Activated B cell treated with CpG ODN at 0.5 μM for 24 hours (primary cell): ENCODE measurements around the gene ACTR3C. TPM values are rescaled to one million over a fixed set of nuclear protein-coding genes. Genes with fewer than 3 reads are reported as not detected.
"Not testable (repeated sequence)": the region's sequence is repeated elsewhere in the genome, so short reads cannot be mapped to it uniquely, and the experiment has no call there.

Source experiments
- ATAC-seq: fragments of 200-7000 bp; cut with Tn5 transposase; one replicate; pipeline ENCODE4 v1.10.0; 2021; ENCODE audit warnings: low read depth, mild to moderate bottlenecking, moderate library complexity
- CTCF ChIA-PET: fragments of 350-600 bp; sonication (Branson Sonifier 250); formaldehyde crosslinking; loops from one replicate; lab custom pipeline; 2021; ENCODE audit warnings: antibody characterized with exemption; lab: Charles Lee
- POLR2A ChIA-PET: fragments of 350-600 bp; sonication (Branson Sonifier 250); formaldehyde crosslinking; loops from one replicate; lab custom pipeline; 2021; ENCODE audit warnings: antibody characterized with exemption; lab: Charles Lee
- DNase-seq: peaks from one replicate; pipeline ENCODE4 v3.0.0; 2022
- H3K27ac Mint-ChIP-seq: one replicate; pipeline ENCODE4 v1.8.0; 2020; ENCODE audit warnings: mixed read lengths
- H3K27me3 Mint-ChIP-seq: one replicate; pipeline ENCODE4 v1.8.0; 2021; ENCODE audit warnings: mixed read lengths
- H3K36me3 Mint-ChIP-seq: one replicate; pipeline ENCODE4 v1.8.0; 2021; ENCODE audit warnings: low read depth, mixed read lengths
- H3K4me1 Mint-ChIP-seq: one replicate; pipeline ENCODE4 v1.8.0; 2021; ENCODE audit warnings: mixed read lengths
- H3K4me3 Mint-ChIP-seq: one replicate; pipeline ENCODE4 v1.8.0; 2020; ENCODE audit warnings: mild to moderate bottlenecking, mixed read lengths
- H3K9me3 Mint-ChIP-seq: one replicate; pipeline ENCODE4 v1.8.0; 2020; ENCODE audit warnings: mixed read lengths
- intact Hi-C: fragments of 100-400 bp; cut with micrococcal nuclease; formaldehyde crosslinking; loops from one replicate; pipeline ENCODE4 v1.15.1; 2024
- total RNA-seq: library from RNA; stranded (reverse); gene quantifications from 2 replicates; pipeline ENCODE4 v1.2.3, GENCODE V29; 2022

The ACTR3C gene
- total RNA-seq, 1 donor from 2014 or later: 14.3 TPM

GRCh38 chr7:150225444-150225843, 97.9 kb downstream of the ACTR3C start:
- H3K4me3 Mint-ChIP-seq, DNase-seq, H3K27ac Mint-ChIP-seq, H3K36me3 Mint-ChIP-seq, POLR2A ChIA-PET, H3K4me1 Mint-ChIP-seq, H3K9me3 Mint-ChIP-seq, CTCF ChIA-PET, intact Hi-C loops, ATAC-seq: not testable (repeated sequence)
- H3K27me3 Mint-ChIP-seq: peaks cover 11% of the 10 kb centered on the region

- H3K9me3 Mint-ChIP-seq, H3K4me3 Mint-ChIP-seq, DNase-seq, ATAC-seq, H3K4me1 Mint-ChIP-seq, H3K27ac Mint-ChIP-seq, POLR2A ChIA-PET, H3K36me3 Mint-ChIP-seq, intact Hi-C loops, CTCF ChIA-PET: not testable (repeated sequence)
- H3K27me3 Mint-ChIP-seq: peaks cover 15% of the 10 kb centered on the region
Measured at GRCh38 chr7:150222083-150222972, 101.0 kb downstream of the ACTR3C start.

GRCh38 chr7:150220673-150221181, 102.6 kb downstream of the ACTR3C start:
- DNase-seq, CTCF ChIA-PET, H3K36me3 Mint-ChIP-seq, ATAC-seq, H3K4me1 Mint-ChIP-seq, intact Hi-C loops, H3K4me3 Mint-ChIP-seq, H3K27ac Mint-ChIP-seq, H3K9me3 Mint-ChIP-seq, POLR2A ChIA-PET: not testable (repeated sequence)
- peaks cover 15% of the 10 kb centered on the region for H3K27me3 Mint-ChIP-seq

GRCh38 chr7:150219941-150220658, 103.2 kb downstream of the ACTR3C start:
- H3K36me3 Mint-ChIP-seq, H3K27ac Mint-ChIP-seq, CTCF ChIA-PET, H3K9me3 Mint-ChIP-seq, H3K4me3 Mint-ChIP-seq, ATAC-seq, intact Hi-C loops, H3K4me1 Mint-ChIP-seq, POLR2A ChIA-PET, DNase-seq: not testable (repeated sequence)
- H3K27me3 Mint-ChIP-seq: peaks cover 15% of the 10 kb centered on the region

- H3K27me3 Mint-ChIP-seq, H3K36me3 Mint-ChIP-seq, POLR2A ChIA-PET, H3K4me3 Mint-ChIP-seq, DNase-seq, CTCF ChIA-PET, H3K4me1 Mint-ChIP-seq, intact Hi-C loops, H3K27ac Mint-ChIP-seq, H3K9me3 Mint-ChIP-seq, ATAC-seq: not testable (repeated sequence)
Measured at GRCh38 chr7:150206848-150207247, 116.5 kb downstream of the ACTR3C start.

- DNase-seq, H3K4me3 Mint-ChIP-seq, H3K27ac Mint-ChIP-seq, H3K9me3 Mint-ChIP-seq, CTCF ChIA-PET, intact Hi-C loops, ATAC-seq, H3K4me1 Mint-ChIP-seq, H3K36me3 Mint-ChIP-seq, POLR2A ChIA-PET, H3K27me3 Mint-ChIP-seq: not testable (repeated sequence)
Measured at GRCh38 chr7:150205866-150206265, 117.5 kb downstream of the ACTR3C start.

GRCh38 chr7:150204577-150204976, 118.8 kb downstream of the ACTR3C start:
- ATAC-seq, CTCF ChIA-PET, H3K27me3 Mint-ChIP-seq, H3K4me1 Mint-ChIP-seq, DNase-seq, H3K9me3 Mint-ChIP-seq, intact Hi-C loops, H3K4me3 Mint-ChIP-seq, H3K27ac Mint-ChIP-seq, POLR2A ChIA-PET, H3K36me3 Mint-ChIP-seq: not testable (repeated sequence)

GRCh38 chr7:150202894-150203293, 120.5 kb downstream of the ACTR3C start:
- H3K27ac Mint-ChIP-seq, intact Hi-C loops, H3K27me3 Mint-ChIP-seq, H3K4me3 Mint-ChIP-seq, CTCF ChIA-PET, H3K9me3 Mint-ChIP-seq, POLR2A ChIA-PET, H3K4me1 Mint-ChIP-seq, H3K36me3 Mint-ChIP-seq, ATAC-seq, DNase-seq: not testable (repeated sequence)

Other genes with a start within 250 kb of the ACTR3C start
- gene LRRC61, start 190 bp downstream of the ACTR3C start, total RNA-seq: 10.7 and 11.0 TPM in 2 replicates
- gene RARRES2, start 18.1 kb upstream of the ACTR3C start, total RNA-seq: not detected in 2 replicates
- gene REPIN1, start 45.3 kb upstream of the ACTR3C start, total RNA-seq: 106 and 116 TPM in 2 replicates
- gene ZNF775, start 55.8 kb upstream of the ACTR3C start, total RNA-seq: 8.0 and 8.8 TPM in 2 replicates
- 0.22 TPM in 1 of 2 replicates, not detected in the other for gene GIMAP8, start 127.1 kb upstream of the ACTR3C start, total RNA-seq
- 0.39 TPM in 1 of 2 replicates, not detected in the other for gene GIMAP7, start 191.3 kb upstream of the ACTR3C start, total RNA-seq
- 0.29 and 0.40 TPM in 2 replicates for gene GIMAP4, start 243.8 kb upstream of the ACTR3C start, total RNA-seq